Hepatocyte (in vitro differentiated cells): Measurements from ENCODE around the gene MEN1. TPM values are rescaled to one million over a fixed set of nuclear protein-coding genes. Genes with fewer than 3 reads are reported as not detected.

Experiments used
- DNase-seq: peaks from one replicate; pipeline ENCODE4 v3.0.0-alpha.2; 2016; ENCODE audit warnings: low spot score
- H2AFZ ChIP-seq: fragments of 200-600 bp; sonication (generic); 2 replicates; pipeline ENCODE4 v1.6.0; 2016; ENCODE audit warnings: antibody characterized with exemption, mild to moderate bottlenecking
- H3K27ac ChIP-seq: fragments of 200-600 bp; sonication (generic); 2 replicates; pipeline ENCODE4 v1.5.1; 2016; ENCODE audit warnings: mild to moderate bottlenecking
- H3K27me3 ChIP-seq: fragments of 200-600 bp; sonication (generic); 2 replicates; pipeline ENCODE4 v1.6.1; 2016
- H3K36me3 ChIP-seq: fragments of 200-600 bp; sonication (generic); replicated peaks from 2 replicates; pipeline ENCODE4 v1.5.1; 2016; ENCODE audit warnings: low read depth; ENCODE audit not compliant: insufficient read depth
- H3K4me1 ChIP-seq: fragments of 200-600 bp; sonication (generic); 2 replicates; pipeline ENCODE4 v1.5.1; 2016; ENCODE audit warnings: mild to moderate bottlenecking, moderate library complexity; ENCODE audit not compliant: insufficient read depth
- H3K4me2 ChIP-seq: fragments of 200-600 bp; sonication (generic); 2 replicates; pipeline ENCODE4 v1.6.0; 2016
- H3K4me3 ChIP-seq: fragments of 200-600 bp; sonication (generic); 2 replicates; pipeline ENCODE4 v1.5.1; 2016; ENCODE audit warnings: mild to moderate bottlenecking
- H3K79me2 ChIP-seq: fragments of 200-600 bp; sonication (generic); 2 replicates; pipeline ENCODE4 v1.6.0; 2017; ENCODE audit warnings: mild to moderate bottlenecking
- H3K9me2 ChIP-seq: fragments of 200-600 bp; sonication (generic); replicated peaks from 2 replicates; pipeline ENCODE4 v1.6.0; 2017; ENCODE audit warnings: mild to moderate bottlenecking; ENCODE audit not compliant: insufficient read depth
- H3K9me3 ChIP-seq: fragments of 200-600 bp; sonication (generic); 2 replicates; pipeline ENCODE4 v1.5.1; 2016; ENCODE audit warnings: low read depth, mild to moderate bottlenecking
- H4K20me1 ChIP-seq: fragments of 200-600 bp; sonication (generic); 2 replicates; pipeline ENCODE4 v1.6.0; 2016; ENCODE audit warnings: mild to moderate bottlenecking; ENCODE audit not compliant: insufficient read depth, poor library complexity, severe bottlenecking
- CTCF ChIP-seq: fragments of 200-600 bp; sonication (generic); IDR thresholded peaks from 2 replicates; pipeline ENCODE4 v1.5.1; 2016; ENCODE audit warnings: antibody characterized with exemption, mild to moderate bottlenecking; ENCODE audit not compliant: poor library complexity
- EZH2 ChIP-seq: fragments of 200-600 bp; sonication (generic); IDR thresholded peaks from 2 replicates; pipeline ENCODE4 v1.6.1; 2016; ENCODE audit warnings: antibody characterized with exemption, mild to moderate bottlenecking, borderline replicate concordance
- EZH2phosphoT487 ChIP-seq: fragments of 200-600 bp; sonication (generic); IDR thresholded peaks from one replicate; pipeline ENCODE4 v1.6.1; 2018; ENCODE audit warnings: antibody characterized with exemption, mild to moderate bottlenecking, low read depth, moderate library complexity; ENCODE audit not compliant: unreplicated experiment, severe bottlenecking
- WGBS: methylation state at CpG from one replicate; pipeline ENCODE4 v1.1.6; 2016; ENCODE audit warnings: low lambda C conversion rate; ENCODE audit errors: missing lambda C conversion rate; 5-methylcytosine and 5-hydroxymethylcytosine counted together
- polyA plus RNA-seq: library from polyadenylated mRNA; unstranded; fragments of >200 nt; fragmentation: Nextera tagmentation; extraction: Ambion mirVana; gene quantifications from 2 replicates; pipeline ENCODE4 v1.2.1, GENCODE V29; 2016
- total RNA-seq: library from RNA; depleted of rRNA; stranded (reverse); fragments of >200 nt; gene quantifications from 2 replicates; pipeline ENCODE4 v1.2.3, GENCODE V29; 2014

Gene MEN1
- total and polyA plus RNA-seq, 2 experiments from 2014 or later, result 18.6 to 49.1 TPM

- Histone ChIP-seq H3K9me2 (no peaks in the 10 kb centered on the region), H3K4me3 (no peak overlapping the region), H3K4me1 (peaks cover 9% of the 10 kb centered on the region), H2AFZ (no peak overlapping the region), H3K4me2 (no peak overlapping the region), H3K36me3 (no peaks in the 10 kb centered on the region), H3K79me2 (no peaks in the 10 kb centered on the region), H3K27ac (no peak overlapping the region), H3K9me3 (no peaks in the 10 kb centered on the region), H3K27me3 (no peaks in the 10 kb centered on the region), H4K20me1 (no peaks in the 10 kb centered on the region)
- DNase-seq, result no peak
- TF ChIP-seq CTCF, result no peak
- no peak for TF ChIP-seq EZH2
- no peak for TF ChIP-seq EZH2phosphoT487
- WGBS, result 90% methylated on average over 18 of the region's 19 CpGs
These were observed 39.4 kb upstream of the MEN1 start for GRCh38 chr11:64849598-64850356.

- Histone ChIP-seq H3K4me3 (no peak overlapping the region), H4K20me1 (no peaks in the 10 kb centered on the region), H3K36me3 (no peaks in the 10 kb centered on the region), H3K27ac (peak overlapping the region; percentile 63), H3K4me2 (no peak overlapping the region), H3K4me1 (peaks cover 6% of the 10 kb centered on the region), H3K79me2 (peaks cover under 1% of the 10 kb centered on the region), H3K9me3 (no peaks in the 10 kb centered on the region), H2AFZ (no peak overlapping the region), H3K27me3 (no peaks in the 10 kb centered on the region), H3K9me2 (no peaks in the 10 kb centered on the region)
- peak; percentile 46 for DNase-seq
- WGBS, result 83% methylated on average over 15 of the region's 16 CpGs
- no peak for TF ChIP-seq CTCF
- no peak for TF ChIP-seq EZH2phosphoT487
These were observed 38.7 kb upstream of the MEN1 start for GRCh38 chr11:64848826-64849597.

GRCh38 chr11:64848214-64848825 is 38.0 kb upstream of the MEN1 start:
- H3K27ac ChIP-seq, result peak overlapping the region; percentile 63
- no peak for DNase-seq

More at GRCh38 chr11:64848214-64848825, 38.0 kb upstream of the MEN1 start:
- no peaks in the 10 kb centered on the region for H3K27me3 ChIP-seq
- no peak overlapping the region for H3K4me3 ChIP-seq
- H2AFZ ChIP-seq, result no peak overlapping the region
- H3K36me3 ChIP-seq, result no peaks in the 10 kb centered on the region
- no peak for TF ChIP-seq CTCF
- H3K79me2 ChIP-seq, result peaks cover 6% of the 10 kb centered on the region
- no peaks in the 10 kb centered on the region for H4K20me1 ChIP-seq
- H3K9me3 ChIP-seq, result no peaks in the 10 kb centered on the region
- H3K4me1 ChIP-seq, result peaks cover 12% of the 10 kb centered on the region
- H3K9me2 ChIP-seq, result no peaks in the 10 kb centered on the region
- no peak overlapping the region for H3K4me2 ChIP-seq
- 80% methylated on average over 6 of the region's 6 CpGs for WGBS
